HK-2 (cell line): ENCODE measurements around the gene PRDX5.

Experiments used
- DNase-seq: peaks from one replicate; pipeline ENCODE4 v3.0.0-alpha.2; 2018; ENCODE audit not compliant: unreplicated experiment

The PRDX5 gene

GRCh38 chr11:64362339-64362738 is 44.4 kb downstream of the PRDX5 start:
- no peak for DNase-seq

- no peak for DNase-seq
Observed at GRCh38 chr11:64364435-64364834, 46.5 kb downstream of the PRDX5 start.

GRCh38 chr11:64364911-64365310 is 47.0 kb downstream of the PRDX5 start:
- no peak for DNase-seq

- DNase-seq = no peak
Observed at GRCh38 chr11:64366751-64367150, 48.8 kb downstream of the PRDX5 start.

- no peak for DNase-seq
Observed at GRCh38 chr11:64367931-64368672, 50.2 kb downstream of the PRDX5 start.

DNA sequence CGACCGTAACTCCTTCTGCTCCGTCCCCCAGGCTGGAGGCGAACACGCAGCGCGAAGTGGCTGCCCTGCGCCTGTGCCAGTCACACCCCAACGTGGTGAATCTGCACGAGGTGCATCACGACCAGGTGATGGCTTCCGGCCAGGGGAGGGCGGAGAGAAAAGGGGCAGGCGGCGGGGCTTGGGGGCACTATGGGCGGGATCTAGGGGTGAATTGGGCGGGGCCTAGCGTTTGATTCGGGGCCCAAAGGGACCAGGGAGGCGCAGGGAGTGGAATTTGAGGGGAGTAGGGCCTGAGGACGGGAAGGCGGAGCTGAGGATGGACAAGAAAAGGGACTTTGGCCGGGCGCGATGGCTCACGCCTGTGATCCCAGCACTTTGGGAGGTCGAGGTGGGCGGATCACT is 50.8 kb downstream of the PRDX5 start:
- DNase-seq = no peak

- DNase-seq = no peak
Observed at GRCh38 chr11:64369440-64370421, 51.8 kb downstream of the PRDX5 start.

GRCh38 chr11:64371201-64371600 is 53.3 kb downstream of the PRDX5 start:
- no peak for DNase-seq
